ENCODE measurements around the gene NOS1AP.
A peak's percentile ranks its signal among the peaks of the same experiment; 100 is the strongest.

The NOS1AP gene

GRCh38 chr1:162397039-162397448 is 327.6 kb downstream of the NOS1AP start:
- no peak for TF ChIP-seq ESRRG (CRISPR knock-in tag; IDR thresholded peaks at IDR 0.05)
- no peak for TF ChIP-seq TCF4 (CRISPR knock-in tag; IDR thresholded peaks at IDR 0.05; ENCODE audit: borderline replicate concordance)
- no peak for TF ChIP-seq PATZ1 (CRISPR knock-in tag; IDR thresholded peaks at IDR 0.05; ENCODE audit: borderline replicate concordance)
- TF ChIP-seq ISL1 (CRISPR knock-in tag; IDR thresholded peaks at IDR 0.05) = no peak
- no peak for TF ChIP-seq ZFP30 (CRISPR knock-in tag; IDR thresholded peaks at IDR 0.05)
- no peak for TF ChIP-seq GLIS3 (CRISPR knock-in tag; IDR thresholded peaks at IDR 0.05)
- TF ChIP-seq BACH2 (CRISPR knock-in tag; IDR thresholded peaks at IDR 0.05; ENCODE audit: borderline replicate concordance) = no peak
- no peak for TF ChIP-seq CSDC2 (CRISPR knock-in tag; IDR thresholded peaks at IDR 0.05)
- TF ChIP-seq ARNTL (CRISPR knock-in tag; IDR thresholded peaks at IDR 0.05; ENCODE audit: borderline replicate concordance, low read depth) = no peak
- TF ChIP-seq CSRNP3 (CRISPR knock-in tag; IDR thresholded peaks at IDR 0.05) = no peak
- TF ChIP-seq RARB (CRISPR knock-in tag; IDR thresholded peaks at IDR 0.05) = no peak
- TF ChIP-seq CREB5 (CRISPR knock-in tag; IDR thresholded peaks at IDR 0.05; ENCODE audit: low read depth) = no peak
- no peak for TF ChIP-seq SNAI2 (CRISPR knock-in tag; IDR thresholded peaks at IDR 0.05)
- no peak for TF ChIP-seq POU6F1 (CRISPR knock-in tag; IDR thresholded peaks at IDR 0.05; ENCODE audit: borderline replicate concordance, low read depth)
- TF ChIP-seq OSR1 (CRISPR knock-in tag; IDR thresholded peaks at IDR 0.05) = no peak
- peak; percentile 56 for ATAC-seq

- ATAC-seq = no peak
These were observed 328.6 kb downstream of the NOS1AP start for GRCh38 chr1:162397943-162398560.

More at GRCh38 chr1:162397943-162398560, 328.6 kb downstream of the NOS1AP start:
- TF ChIP-seq ZFP30 (CRISPR knock-in tag; IDR thresholded peaks at IDR 0.05) = no peak
- no peak for TF ChIP-seq TOX (CRISPR knock-in tag; IDR thresholded peaks at IDR 0.05; ENCODE audit: borderline replicate concordance)
- TF ChIP-seq CREB5 (CRISPR knock-in tag; IDR thresholded peaks at IDR 0.05; ENCODE audit: low read depth) = no peak
- no peak for TF ChIP-seq OSR1 (CRISPR knock-in tag; IDR thresholded peaks at IDR 0.05)
- no peak for TF ChIP-seq PPARA (CRISPR knock-in tag; IDR thresholded peaks at IDR 0.05; ENCODE audit: borderline replicate concordance)
- no peak for TF ChIP-seq GLIS3 (CRISPR knock-in tag; IDR thresholded peaks at IDR 0.05)
- TF ChIP-seq POU6F1 (CRISPR knock-in tag; IDR thresholded peaks at IDR 0.05; ENCODE audit: borderline replicate concordance, low read depth) = no peak
- TF ChIP-seq CSRNP3 (CRISPR knock-in tag; IDR thresholded peaks at IDR 0.05) = no peak
- TF ChIP-seq ARNTL (CRISPR knock-in tag; IDR thresholded peaks at IDR 0.05; ENCODE audit: borderline replicate concordance, low read depth) = no peak
- no peak for TF ChIP-seq ISL1 (CRISPR knock-in tag; IDR thresholded peaks at IDR 0.05)
- TF ChIP-seq BACH2 (CRISPR knock-in tag; IDR thresholded peaks at IDR 0.05; ENCODE audit: borderline replicate concordance) = no peak
- no peak for TF ChIP-seq PATZ1 (CRISPR knock-in tag; IDR thresholded peaks at IDR 0.05; ENCODE audit: borderline replicate concordance)
- TF ChIP-seq ESRRG (CRISPR knock-in tag; IDR thresholded peaks at IDR 0.05) = no peak
- no peak for TF ChIP-seq ZNF8 (CRISPR knock-in tag; IDR thresholded peaks at IDR 0.05)

Measured in SK-N-SH treated with all-trans-retinoic acid at 6 μM for 48 hours (cell line).